ENCODE data around the gene UBE3B. TPM values are rescaled to one million over a fixed set of nuclear protein-coding genes. Genes with fewer than 3 reads are reported as not detected.

Gene UBE3B
- total RNA-seq, 1 experiment from 2014 or later: 48.0 TPM

- DNase-seq: peak; percentile 74 to 90
- H3K27me3 ChIP-seq (ENCODE audit: insufficient read depth, low read depth): no peaks in the 10 kb centered on the region
- no peaks in the 10 kb centered on the region for H3K9me3 ChIP-seq (ENCODE audit: insufficient read depth, low read depth)
- intact Hi-C loops (cut with micrococcal nuclease; ENCODE audit: unreplicated experiment): loop anchor here (2.0 kb wide), 3 partner anchors 14 to 124 kb away; partner anchors contain the start of genes KCTD10 and UBE3B
- CTCF ChIA-PET: interaction anchor here (0.5 to 1.5 kb wide), 3 partner anchors 30 to 423 kb away, joined by 3 to 12 read pairs (median 4); no protein-coding TSS in a partner anchor
- peak overlapping the region; percentile 31; the same call in 1 of the 2 replicates for H3K4me3 ChIP-seq
- H3K36me3 ChIP-seq (ENCODE audit: low read depth): 0 out of 2 replicates have a peak, but pooled peaks cover 4% of the 10 kb centered on the region
- H4K20me1 ChIP-seq (ENCODE audit: insufficient read depth): peaks cover 8% of the 10 kb centered on the region; the same call in 1 of the 2 replicates
- BruUV-seq (replicated peaks): TSS peak; percentile 32
- H2AFZ ChIP-seq: no peak overlapping the region
- H3K9me2 ChIP-seq (ENCODE audit: insufficient read depth): no peaks in the 10 kb centered on the region
- H3K4me2 ChIP-seq: peak overlapping the region; percentile 73
- peaks cover 46% of the 10 kb centered on the region for H3F3A ChIP-seq (ENCODE audit: insufficient read depth, low read depth)
- POLR2A ChIA-PET (ENCODE audit: unreplicated experiment): interaction anchor here (0.5 to 1.2 kb wide), 6 partner anchors 14 to 1844 kb away, joined by 5 to 8 read pairs (median 6); partner anchors contain the start of genes KCTD10 and UBE3B
- H3K79me2 ChIP-seq (ENCODE audit: low read depth): peaks cover 83% of the 10 kb centered on the region
- TF ChIP-seq CTCF (conservative IDR thresholded peaks at IDR 0.05) (no peak), EZH2 (IDR thresholded peaks at IDR 0.05; ENCODE audit: low read depth) (no peak)
- peak overlapping the region; percentile 94 for H3K27ac ChIP-seq
- H3K4me1 ChIP-seq (replicated peaks; ENCODE audit: insufficient read depth): peaks cover 53% of the 10 kb centered on the region
These were observed 14.4 kb upstream of the UBE3B start for GRCh38 chr12:109462868-109463692.

- ChIA-PET CTCF (interaction anchor here (1.5 kb wide), 1 partner anchor 31 kb away, joined by 4 read pairs; no protein-coding TSS in a partner anchor), POLR2A (ENCODE audit: unreplicated experiment) (interaction anchor here (0.6 kb wide), 2 partner anchors 122 to 224 kb away, joined by 5 to 8 read pairs; no protein-coding TSS in a partner anchor)
- Histone ChIP-seq H3K4me2 (peak overlapping the region; percentile 73), H2AFZ (no peak overlapping the region), H4K20me1 (ENCODE audit: insufficient read depth) (peaks cover 8% of the 10 kb centered on the region; the same call in 1 of the 2 replicates), H3K9me2 (ENCODE audit: insufficient read depth) (no peaks in the 10 kb centered on the region), H3K79me2 (ENCODE audit: low read depth) (peaks cover 77% of the 10 kb centered on the region), H3K9me3 (ENCODE audit: insufficient read depth, low read depth) (no peaks in the 10 kb centered on the region), H3K4me1 (replicated peaks; ENCODE audit: insufficient read depth) (peaks cover 53% of the 10 kb centered on the region), H3F3A (ENCODE audit: insufficient read depth, low read depth) (peaks cover 46% of the 10 kb centered on the region), H3K27ac (peak overlapping the region; percentile 94), H3K4me3 (peak overlapping the region; percentile 31; the same call in 1 of the 2 replicates), H3K36me3 (ENCODE audit: low read depth) (0 out of 2 replicates have a peak, but pooled peaks cover 4% of the 10 kb centered on the region), H3K27me3 (ENCODE audit: insufficient read depth, low read depth) (no peaks in the 10 kb centered on the region)
- TSS peak; percentile 92 for BruUV-seq (replicated peaks)
- intact Hi-C loops (cut with micrococcal nuclease; ENCODE audit: unreplicated experiment): loop anchor here (2.0 kb wide), 3 partner anchors 13 to 123 kb away; partner anchors contain the start of genes KCTD10 and UBE3B
- DNase-seq: no peak
- TF ChIP-seq EZH2 (IDR thresholded peaks at IDR 0.05; ENCODE audit: low read depth) (no peak), CTCF (conservative IDR thresholded peaks at IDR 0.05) (no peak)
These were observed 13.7 kb upstream of the UBE3B start for GRCh38 chr12:109463756-109464155.

GRCh38 chr12:109464642-109465351 is 12.6 kb upstream of the UBE3B start:
- Histone ChIP-seq H2AFZ (no peak overlapping the region), H3K4me2 (peak overlapping the region; percentile 73; the same call in 1 of the 2 replicates), H3K79me2 (ENCODE audit: low read depth) (peaks cover 76% of the 10 kb centered on the region), H4K20me1 (ENCODE audit: insufficient read depth) (peaks cover 15% of the 10 kb centered on the region), H3F3A (ENCODE audit: insufficient read depth, low read depth) (peaks cover 46% of the 10 kb centered on the region), H3K9me3 (ENCODE audit: insufficient read depth, low read depth) (no peaks in the 10 kb centered on the region), H3K27ac (peak overlapping the region; percentile 94), H3K4me1 (replicated peaks; ENCODE audit: insufficient read depth) (peaks cover 53% of the 10 kb centered on the region), H3K27me3 (ENCODE audit: insufficient read depth, low read depth) (no peaks in the 10 kb centered on the region), H3K9me2 (ENCODE audit: insufficient read depth) (no peaks in the 10 kb centered on the region), H3K36me3 (ENCODE audit: low read depth) (0 out of 2 replicates have a peak, but pooled peaks cover 10% of the 10 kb centered on the region), H3K4me3 (no peak overlapping the region)
- intact Hi-C loops (cut with micrococcal nuclease; ENCODE audit: unreplicated experiment): no loop called here
- TF ChIP-seq EZH2 (IDR thresholded peaks at IDR 0.05; ENCODE audit: low read depth) (no peak), CTCF (conservative IDR thresholded peaks at IDR 0.05) (no peak)
- no TSS peak for BruUV-seq (replicated peaks)
- no peak for DNase-seq
- ChIA-PET CTCF (no interaction called here), POLR2A (ENCODE audit: unreplicated experiment) (interaction anchor here (0.5 to 0.7 kb wide), 2 partner anchors 10 to 15 kb away, joined by 3 to 9 read pairs; no protein-coding TSS in a partner anchor)

All from PC-9 (cell line).